WERI-Rb-1 (cell line): Measurements from ENCODE around the gene CERS4.
A peak's percentile ranks its signal among the peaks of the same experiment; 100 is the strongest.
"Not testable (repeated sequence)": the region's sequence is repeated elsewhere in the genome, so short reads cannot be mapped to it uniquely, and the experiment has no call there.

Experiments used
- DNase-seq: peaks from one replicate; pipeline ENCODE4 v3.0.0-alpha.2; 2020
- H3K27ac ChIP-seq: fragments of 250-450 bp; sonication (Bioruptor Pico); 2 replicates; pipeline ENCODE4 v1.5.1; 2020; ENCODE audit warnings: mild to moderate bottlenecking, moderate library complexity
- H3K27me3 ChIP-seq: fragments of 250-450 bp; sonication (Bioruptor Pico); 2 replicates; pipeline ENCODE4 v1.5.1; 2021; ENCODE audit warnings: mild to moderate bottlenecking, low read depth, moderate library complexity; ENCODE audit not compliant: insufficient read depth, severe bottlenecking
- H3K36me3 ChIP-seq: fragments of 250-450 bp; sonication (Bioruptor Pico); 2 replicates; pipeline ENCODE4 v1.5.1; 2020; ENCODE audit warnings: mild to moderate bottlenecking, moderate library complexity
- H3K4me3 ChIP-seq: 2 replicates; pipeline ENCODE4 v1.5.1; 2011; ENCODE audit warnings: low read depth, mild to moderate bottlenecking, control low read depth, low read length
- H3K9me3 ChIP-seq: fragments of 250-450 bp; sonication (Bioruptor Pico); 2 replicates; pipeline ENCODE4 v1.5.1; 2021; ENCODE audit warnings: mild to moderate bottlenecking, moderate library complexity; ENCODE audit not compliant: severe bottlenecking
- TF ChIP-seq, protein P1 (sequence below): IDR thresholded peaks from 2 replicates; pipeline ENCODE4 v1.5.1; 2011; ENCODE audit warnings: low read depth, mild to moderate bottlenecking, control low read depth, inconsistent platforms, low read length

Gene CERS4

DNA sequence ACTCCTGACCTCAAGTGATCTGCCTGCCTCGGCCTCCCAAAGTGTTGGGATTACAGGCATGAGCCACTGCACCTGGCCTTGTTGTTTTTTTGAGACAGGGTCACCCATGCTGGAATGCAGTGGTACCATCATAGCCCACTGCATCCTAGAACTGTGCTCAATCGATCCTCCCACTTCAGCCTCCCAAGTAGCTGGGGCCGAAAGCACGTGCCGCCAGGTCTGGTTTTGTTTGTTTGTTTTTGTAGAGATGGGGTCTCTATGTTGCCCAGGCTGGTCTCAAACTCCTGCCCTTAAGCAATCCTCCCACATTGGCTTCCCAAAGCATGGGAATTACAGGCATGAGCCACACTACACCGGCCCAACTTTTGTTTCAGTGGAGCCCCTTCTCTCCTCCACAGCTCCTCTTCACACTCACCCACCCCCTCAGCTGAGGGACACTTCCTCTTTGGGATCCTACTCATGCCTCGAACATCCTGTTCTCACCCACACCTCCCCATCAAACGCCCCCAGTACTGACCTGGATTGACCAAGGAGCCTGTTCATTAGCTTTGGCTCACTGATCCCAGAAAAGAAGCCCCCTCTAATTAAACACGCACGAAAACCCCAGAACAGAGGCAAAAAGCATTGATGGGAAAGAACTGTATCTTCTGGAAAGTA lies 12.8 kb upstream of the CERS4 start:
- Histone ChIP-seq H3K27ac (no peak overlapping the region), H3K9me3 (no peaks in the 10 kb centered on the region), H3K36me3 (no peaks in the 10 kb centered on the region), H3K4me3 (no peak overlapping the region), H3K27me3 (no peaks in the 10 kb centered on the region)
- TF ChIP-seq, protein P1, sequence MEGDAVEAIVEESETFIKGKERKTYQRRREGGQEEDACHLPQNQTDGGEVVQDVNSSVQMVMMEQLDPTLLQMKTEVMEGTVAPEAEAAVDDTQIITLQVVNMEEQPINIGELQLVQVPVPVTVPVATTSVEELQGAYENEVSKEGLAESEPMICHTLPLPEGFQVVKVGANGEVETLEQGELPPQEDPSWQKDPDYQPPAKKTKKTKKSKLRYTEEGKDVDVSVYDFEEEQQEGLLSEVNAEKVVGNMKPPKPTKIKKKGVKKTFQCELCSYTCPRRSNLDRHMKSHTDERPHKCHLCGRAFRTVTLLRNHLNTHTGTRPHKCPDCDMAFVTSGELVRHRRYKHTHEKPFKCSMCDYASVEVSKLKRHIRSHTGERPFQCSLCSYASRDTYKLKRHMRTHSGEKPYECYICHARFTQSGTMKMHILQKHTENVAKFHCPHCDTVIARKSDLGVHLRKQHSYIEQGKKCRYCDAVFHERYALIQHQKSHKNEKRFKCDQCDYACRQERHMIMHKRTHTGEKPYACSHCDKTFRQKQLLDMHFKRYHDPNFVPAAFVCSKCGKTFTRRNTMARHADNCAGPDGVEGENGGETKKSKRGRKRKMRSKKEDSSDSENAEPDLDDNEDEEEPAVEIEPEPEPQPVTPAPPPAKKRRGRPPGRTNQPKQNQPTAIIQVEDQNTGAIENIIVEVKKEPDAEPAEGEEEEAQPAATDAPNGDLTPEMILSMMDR = no peak
- no peak for DNase-seq

DNA sequence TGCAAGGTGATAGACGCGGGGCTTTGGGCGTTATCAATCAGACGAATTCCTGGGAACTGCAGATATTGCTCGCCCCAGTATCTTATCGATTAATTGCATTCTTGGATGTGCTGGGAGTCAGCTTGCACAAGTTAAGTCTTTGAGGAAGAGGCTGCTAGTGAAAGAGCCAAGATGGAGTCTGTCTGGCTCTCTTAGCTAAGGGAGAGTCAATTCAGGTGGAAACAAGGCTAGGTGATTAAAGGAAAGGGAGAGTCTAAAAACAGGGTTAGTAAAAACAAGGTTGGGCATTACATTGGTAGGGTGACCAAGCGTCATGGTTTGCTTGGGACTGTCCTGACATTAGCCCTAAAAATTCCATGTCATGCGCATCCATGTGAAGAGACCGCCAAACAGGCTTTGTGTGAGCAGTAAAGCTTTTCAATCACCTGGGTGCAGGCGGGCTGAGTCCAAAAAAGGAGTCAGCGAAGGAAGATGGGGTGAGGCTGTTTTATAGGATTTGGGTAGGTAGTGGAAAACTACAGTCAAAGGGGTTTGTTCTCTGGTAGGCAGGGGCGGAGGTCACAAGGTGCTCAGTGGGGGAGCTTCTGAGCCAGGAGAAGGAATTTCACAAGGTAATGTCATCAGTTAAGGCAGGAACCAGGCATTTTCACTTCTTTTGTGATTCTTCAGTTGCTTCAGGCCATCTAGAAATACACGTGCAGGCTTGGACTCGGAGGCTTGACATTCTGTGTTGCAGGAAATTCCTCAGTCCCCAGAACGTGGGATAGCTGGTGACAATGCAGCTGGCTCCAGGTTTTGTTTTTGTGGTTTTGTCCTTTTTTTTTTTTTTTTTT lies 5.7 kb upstream of the CERS4 start:
- not testable (repeated sequence) for H3K36me3 ChIP-seq, DNase-seq, H3K27me3 ChIP-seq, H3K27ac ChIP-seq, H3K9me3 ChIP-seq, H3K4me3 ChIP-seq

DNA sequence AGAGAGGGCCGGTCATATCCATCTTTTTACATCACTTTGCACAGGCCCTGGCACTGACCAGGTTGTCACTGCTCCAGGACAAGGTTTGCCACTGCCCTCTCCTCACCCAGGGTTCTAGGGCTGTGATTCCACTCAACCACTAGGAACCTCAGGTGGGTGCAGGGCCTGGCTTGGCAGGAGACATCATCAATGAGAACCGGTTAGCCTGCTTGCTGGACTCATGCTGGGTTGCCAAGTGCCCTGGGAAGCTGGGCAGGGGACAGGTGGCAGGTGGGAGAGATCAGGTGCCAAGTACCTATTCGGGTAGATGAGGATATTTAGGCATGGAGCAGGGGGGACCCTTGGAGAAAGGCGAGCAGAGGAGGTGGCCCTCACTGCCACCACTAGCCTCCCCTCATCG lies 4.2 kb upstream of the CERS4 start:
- Histone ChIP-seq H3K27ac (no peak overlapping the region), H3K4me3 (no peak overlapping the region), H3K9me3 (no peaks in the 10 kb centered on the region), H3K27me3 (no peaks in the 10 kb centered on the region), H3K36me3 (no peaks in the 10 kb centered on the region)
- TF ChIP-seq, protein P1 = no peak
- DNase-seq = no peak

DNA sequence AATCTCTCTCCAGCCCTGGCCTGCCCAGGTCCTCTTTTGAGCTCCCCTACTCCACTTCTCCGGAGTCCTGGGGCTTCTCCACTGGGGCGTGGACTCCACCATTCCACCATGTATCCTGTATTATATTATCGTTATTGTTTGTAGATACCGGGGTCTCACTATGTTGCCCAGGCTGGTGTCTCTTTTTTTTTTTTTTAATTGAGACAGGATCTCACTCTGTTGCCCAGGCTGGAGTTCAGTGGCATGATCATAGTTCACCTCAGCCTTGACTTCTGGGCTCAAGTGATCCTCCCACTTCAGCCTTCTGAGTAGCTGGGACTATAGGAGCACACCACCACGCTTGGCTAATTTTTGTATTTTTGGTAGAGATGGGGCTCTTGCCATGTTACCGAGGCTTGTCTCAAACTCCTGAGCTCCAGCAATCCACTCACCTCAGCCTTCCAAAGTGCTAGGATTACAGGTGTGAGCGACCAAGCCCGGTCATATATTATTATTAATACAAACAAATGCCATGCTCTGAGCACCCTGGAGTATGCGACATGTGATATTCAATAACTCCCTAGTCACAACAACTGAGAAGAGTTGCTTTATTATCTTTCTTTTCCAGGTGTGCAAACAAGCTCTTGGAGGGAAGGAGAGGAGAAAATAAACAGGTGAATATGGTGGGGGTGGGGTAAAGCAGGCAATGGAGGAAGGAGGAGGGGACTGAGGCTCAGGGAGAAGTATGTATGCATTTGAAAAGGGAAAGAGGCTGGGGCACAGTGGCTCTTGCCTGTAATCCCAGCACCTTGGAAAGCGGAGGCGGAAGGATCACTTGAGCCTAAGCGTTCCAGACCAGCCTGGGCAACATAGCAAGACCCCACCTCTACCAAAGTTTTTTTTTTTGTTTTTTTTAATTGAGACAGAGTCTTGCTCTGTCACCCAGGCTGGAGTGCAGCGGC lies 2.8 kb upstream of the CERS4 start:
- Histone ChIP-seq H3K9me3 (no peaks in the 10 kb centered on the region), H3K36me3 (peaks cover 5% of the 10 kb centered on the region), H3K27me3 (no peaks in the 10 kb centered on the region), H3K4me3 (no peak overlapping the region), H3K27ac (no peak overlapping the region)
- TF ChIP-seq, protein P1 = no peak
- DNase-seq = no peak

- not testable (repeated sequence) for H3K36me3 ChIP-seq, H3K4me3 ChIP-seq, DNase-seq, H3K9me3 ChIP-seq, H3K27me3 ChIP-seq, H3K27ac ChIP-seq
These were observed 1.8 kb upstream of the CERS4 start for GRCh38 chr19:8207326-8207725.

DNA sequence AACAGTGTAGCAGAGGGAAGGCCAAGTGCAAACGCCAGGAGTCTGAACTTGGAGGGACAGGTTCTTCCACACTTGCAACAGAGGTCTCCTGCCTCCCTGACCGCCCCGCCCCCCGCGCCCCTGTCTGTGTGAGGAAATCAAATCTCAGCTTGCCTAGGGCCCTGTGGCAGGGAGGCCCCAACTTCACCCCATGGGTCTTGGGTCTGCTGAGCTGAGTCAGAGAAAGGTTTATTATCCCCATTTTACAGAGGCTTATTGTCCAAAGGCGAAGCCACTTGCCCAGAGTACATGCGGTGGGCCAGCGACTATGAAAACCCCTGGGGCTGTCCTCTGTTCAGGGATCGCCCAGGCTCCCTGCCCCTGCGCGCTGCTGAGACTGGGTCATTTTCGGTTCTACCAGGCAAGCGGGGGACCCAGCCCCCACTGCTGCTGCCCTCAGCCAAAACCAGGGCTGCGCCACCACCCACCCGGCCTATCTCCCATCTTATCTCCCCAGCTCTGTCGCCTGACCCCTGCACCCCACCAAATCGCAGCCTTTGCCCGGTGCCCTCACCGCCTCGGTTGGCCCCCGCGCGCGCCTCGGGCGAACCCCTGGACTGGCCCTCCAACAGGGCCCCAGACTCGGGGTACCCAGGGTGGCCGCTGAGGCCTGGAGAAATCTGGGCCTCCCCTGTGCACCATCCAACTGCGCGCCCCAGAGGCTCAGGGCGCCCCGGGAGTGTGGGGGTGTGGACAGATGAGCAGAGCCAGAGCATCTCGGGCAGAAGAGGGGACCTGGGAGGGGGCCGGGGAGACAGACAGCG lies 850 bp upstream of the CERS4 start:
- TF ChIP-seq, protein P1 = no peak
- peak overlapping the region; percentile 39 for H3K4me3 ChIP-seq
- H3K36me3 ChIP-seq = peaks cover 6% of the 10 kb centered on the region
- H3K9me3 ChIP-seq = no peaks in the 10 kb centered on the region
- H3K27ac ChIP-seq = peak overlapping the region; percentile 71
- no peaks in the 10 kb centered on the region for H3K27me3 ChIP-seq
- no peak for DNase-seq
